ENCODE measurements around the gene FUZ.

Gene FUZ

DNA sequence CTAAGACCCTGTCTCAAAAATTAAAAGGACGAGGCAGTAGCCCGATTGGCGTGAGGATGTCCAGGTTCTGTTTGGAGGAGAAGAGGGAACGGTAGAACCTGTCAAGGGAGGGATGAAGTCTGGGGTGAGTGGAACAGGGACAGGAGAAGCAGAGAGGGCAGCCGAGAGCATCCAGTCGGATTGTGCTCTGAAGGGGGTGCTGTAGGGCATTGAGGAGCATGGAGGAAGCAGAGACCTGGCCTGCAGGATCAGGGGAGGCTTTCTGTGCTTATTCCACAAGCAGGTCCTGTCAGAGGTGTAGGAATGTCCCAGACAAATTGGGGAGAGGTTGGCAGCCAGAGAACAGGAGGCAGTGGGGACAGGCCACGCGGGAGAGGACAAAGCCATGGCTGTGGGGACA is 32.2 kb downstream of the FUZ start:
- DNase-seq (ENCODE audit: low read depth) = no peak
- H3K4me3 ChIP-seq (ENCODE audit: low read length) = no peak overlapping the region
- TF ChIP-seq, protein P1, sequence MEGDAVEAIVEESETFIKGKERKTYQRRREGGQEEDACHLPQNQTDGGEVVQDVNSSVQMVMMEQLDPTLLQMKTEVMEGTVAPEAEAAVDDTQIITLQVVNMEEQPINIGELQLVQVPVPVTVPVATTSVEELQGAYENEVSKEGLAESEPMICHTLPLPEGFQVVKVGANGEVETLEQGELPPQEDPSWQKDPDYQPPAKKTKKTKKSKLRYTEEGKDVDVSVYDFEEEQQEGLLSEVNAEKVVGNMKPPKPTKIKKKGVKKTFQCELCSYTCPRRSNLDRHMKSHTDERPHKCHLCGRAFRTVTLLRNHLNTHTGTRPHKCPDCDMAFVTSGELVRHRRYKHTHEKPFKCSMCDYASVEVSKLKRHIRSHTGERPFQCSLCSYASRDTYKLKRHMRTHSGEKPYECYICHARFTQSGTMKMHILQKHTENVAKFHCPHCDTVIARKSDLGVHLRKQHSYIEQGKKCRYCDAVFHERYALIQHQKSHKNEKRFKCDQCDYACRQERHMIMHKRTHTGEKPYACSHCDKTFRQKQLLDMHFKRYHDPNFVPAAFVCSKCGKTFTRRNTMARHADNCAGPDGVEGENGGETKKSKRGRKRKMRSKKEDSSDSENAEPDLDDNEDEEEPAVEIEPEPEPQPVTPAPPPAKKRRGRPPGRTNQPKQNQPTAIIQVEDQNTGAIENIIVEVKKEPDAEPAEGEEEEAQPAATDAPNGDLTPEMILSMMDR (conservative IDR thresholded peaks at IDR 0.05; ENCODE audit: low read length) = no peak

GRCh38 chr19:49779731-49780555 is 33.1 kb downstream of the FUZ start:
- DNase-seq (ENCODE audit: low read depth) = no peak
- TF ChIP-seq, protein P1 (conservative IDR thresholded peaks at IDR 0.05; ENCODE audit: low read length) = no peak
- H3K4me3 ChIP-seq (ENCODE audit: low read length) = no peak overlapping the region

DNA sequence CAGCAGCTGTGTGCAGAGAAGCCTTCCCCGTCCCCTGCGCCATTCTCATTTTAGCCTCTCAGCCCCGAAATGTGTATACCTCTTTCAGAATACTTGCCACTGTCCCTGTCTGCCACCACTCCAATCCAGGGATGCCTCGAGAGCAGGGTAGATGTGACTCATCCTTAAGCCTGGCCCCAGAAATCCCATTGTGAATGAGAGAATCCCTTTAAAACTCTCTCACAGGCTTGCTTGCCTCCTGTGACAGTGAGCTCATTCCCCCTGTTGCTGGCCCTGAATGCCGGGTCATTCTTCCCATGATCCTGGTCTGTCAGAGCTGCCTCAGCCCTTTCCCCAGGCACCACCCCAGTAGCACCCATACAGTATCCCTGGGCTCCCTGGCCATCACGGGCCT is 36.7 kb downstream of the FUZ start:
- no peak for DNase-seq (ENCODE audit: low read depth)
- TF ChIP-seq, protein P1 (conservative IDR thresholded peaks at IDR 0.05; ENCODE audit: low read length) = no peak

DNA sequence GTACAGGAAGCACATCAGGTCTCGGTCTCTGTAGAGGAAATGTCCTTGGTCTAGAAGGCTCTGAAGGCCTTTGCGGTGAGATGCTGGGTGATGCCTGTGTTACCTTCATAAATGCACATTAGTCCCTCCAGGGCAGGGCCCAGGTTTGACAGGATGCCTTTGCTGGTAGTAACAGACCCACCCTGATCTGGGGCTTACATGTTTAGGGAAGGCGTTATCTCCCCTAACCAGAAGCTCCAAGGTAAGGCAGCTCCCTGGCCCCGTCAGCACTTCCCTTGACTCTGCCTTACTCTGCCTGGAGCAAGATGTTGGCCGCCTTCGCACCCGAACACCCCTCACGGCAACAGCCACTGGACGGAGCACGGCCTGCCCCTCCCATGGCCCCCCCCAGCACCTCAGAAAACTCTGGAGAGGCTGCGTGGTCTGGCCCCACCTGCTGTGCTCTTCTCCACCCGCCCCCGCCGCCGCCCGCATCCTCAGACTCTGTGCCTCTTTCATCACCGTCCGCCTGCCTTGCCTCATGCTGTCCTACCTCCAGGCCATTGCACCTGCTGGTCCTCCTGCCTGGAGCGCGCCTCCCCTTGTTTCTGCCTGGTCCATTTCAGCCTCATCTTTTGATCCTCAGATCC is 37.2 kb downstream of the FUZ start:
- TF ChIP-seq, protein P1 (conservative IDR thresholded peaks at IDR 0.05; ENCODE audit: low read length) = no peak
- no peak overlapping the region for H3K4me3 ChIP-seq (ENCODE audit: low read length)
- DNase-seq (ENCODE audit: low read depth) = no peak

More for the DNA sequence above, 36.7 kb downstream of the FUZ start:
- no peak overlapping the region for H3K4me3 ChIP-seq (ENCODE audit: low read length)

GRCh38 chr19:49774969-49775368 is 38.1 kb downstream of the FUZ start:
- no peak for DNase-seq (ENCODE audit: low read depth)
- TF ChIP-seq, protein P1 (conservative IDR thresholded peaks at IDR 0.05; ENCODE audit: low read length) = no peak
- no peak overlapping the region for H3K4me3 ChIP-seq (ENCODE audit: low read length)

DNA sequence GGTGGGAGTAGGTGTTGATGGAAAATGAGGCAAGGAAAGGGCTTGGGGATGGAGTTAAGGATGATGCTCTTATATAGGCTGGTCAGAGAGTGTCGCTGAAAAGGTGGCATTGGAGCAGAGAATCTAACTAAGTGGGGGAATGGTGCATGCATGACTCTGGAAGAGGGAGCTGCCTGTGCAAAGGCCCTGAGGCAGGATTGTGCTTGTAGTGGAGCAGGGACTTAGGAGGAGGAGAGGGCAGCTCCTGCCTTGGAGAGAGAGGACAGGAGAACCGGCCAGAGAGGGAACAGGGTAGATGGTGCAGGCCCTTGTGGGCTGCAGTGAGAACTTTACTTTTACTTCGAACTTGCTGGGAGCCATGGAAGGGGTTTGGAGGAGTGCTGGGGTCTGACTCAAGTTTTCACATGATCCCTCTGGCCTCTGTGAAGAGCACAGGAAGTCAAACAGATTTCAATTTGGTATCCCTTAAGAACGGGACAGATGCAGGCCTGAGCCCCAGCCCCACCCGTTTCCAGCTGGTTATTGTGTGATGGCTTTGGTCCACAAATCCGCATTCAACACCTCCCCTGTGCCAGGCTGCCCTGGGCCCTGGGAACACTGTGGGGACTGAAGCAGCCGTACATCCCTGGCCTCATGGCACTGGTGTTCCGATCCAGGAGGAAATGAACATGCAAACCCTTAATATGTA is 39.3 kb downstream of the FUZ start:
- TF ChIP-seq, protein P1 (conservative IDR thresholded peaks at IDR 0.05; ENCODE audit: low read length) = no peak
- H3K4me3 ChIP-seq (ENCODE audit: low read length) = no peak overlapping the region
- DNase-seq (ENCODE audit: low read depth) = no peak

Data from AG10803 (cell line).